Measurements from ENCODE around the gene RO60. TPM values are rescaled to one million over a fixed set of nuclear protein-coding genes. Genes with fewer than 3 reads are reported as not detected.

Gene RO60
- total RNA-seq, 1 donor from 2014 or later, result 175 TPM

Other genes starting within 250 kb of the RO60 start
- 21.8 and 53.8 TPM in 2 replicates for gene UCHL5, start 252 bp upstream of the RO60 start, total RNA-seq
- 13.2 and 14.1 TPM in 2 replicates for gene GLRX2, start 45.8 kb downstream of the RO60 start, total RNA-seq
- 22.6 and 32.4 TPM in 2 replicates for gene CDC73, start 62.4 kb downstream of the RO60 start, total RNA-seq
- gene B3GALT2, start 127.0 kb downstream of the RO60 start, total RNA-seq, result 2.9 and 4.4 TPM in 2 replicates